Stomach (tissue), 4 donors: ENCODE data around the gene SHMT2.

ENCODE experiments used
- CTCF ChIP-seq, 7 experiments: fragments of 450-650 bp in 4 of 7; fragments of 200-600 bp in 3 of 7; sonication (generic) in 3 of 7; IDR thresholded peaks; one replicate each; pipeline ENCODE4 v1.5.1; 2016 to 2019; ENCODE audit warnings: antibody characterized with exemption in 7 of 7, control low read depth in 2 of 7, mild to moderate bottlenecking in 1 of 7
- POLR2AphosphoS5 ChIP-seq, 3 donors: sonication (generic); formaldehyde crosslinking; IDR thresholded peaks; one replicate each; pipeline ENCODE4 v1.6.1; 2016; ENCODE audit warnings: antibody characterized with exemption in 3 of 3

GRCh38 chr12:57221169-57221917, 8.2 kb upstream of the SHMT2 start:
- TF ChIP-seq CTCF (IDR thresholded peaks at IDR 0.05) (no peak), POLR2AphosphoS5 (IDR thresholded peaks at IDR 0.05) (no peak)
